GM06990 (cell line): ENCODE results near the gene MYL10.

Source experiments
- DNase-seq: peaks from one replicate; pipeline ENCODE4 v3.0.0-alpha.2; 2011; ENCODE audit not compliant: insufficient read length; ENCODE audit errors: extremely low read depth
- H3K27me3 ChIP-seq: replicated peaks from 2 replicates; pipeline ENCODE4 v1.6.0; 2011; ENCODE audit warnings: low read length; ENCODE audit not compliant: control insufficient read depth, insufficient read depth
- H3K36me3 ChIP-seq: 2 replicates; pipeline ENCODE4 v1.5.1; 2011; ENCODE audit warnings: low read length; ENCODE audit not compliant: control insufficient read depth, insufficient read depth
- H3K4me3 ChIP-seq: replicated peaks from 2 replicates; pipeline ENCODE4 v1.5.1; 2011; ENCODE audit warnings: low read depth, mild to moderate bottlenecking, control low read depth, low read length
- CTCF ChIP-seq: IDR thresholded peaks from 2 replicates; pipeline ENCODE4 v1.5.1; 2011; ENCODE audit warnings: low read length, control low read depth, mild to moderate bottlenecking, inconsistent platforms; ENCODE audit not compliant: insufficient read depth, poor library complexity, severe bottlenecking

The MYL10 gene

DNA sequence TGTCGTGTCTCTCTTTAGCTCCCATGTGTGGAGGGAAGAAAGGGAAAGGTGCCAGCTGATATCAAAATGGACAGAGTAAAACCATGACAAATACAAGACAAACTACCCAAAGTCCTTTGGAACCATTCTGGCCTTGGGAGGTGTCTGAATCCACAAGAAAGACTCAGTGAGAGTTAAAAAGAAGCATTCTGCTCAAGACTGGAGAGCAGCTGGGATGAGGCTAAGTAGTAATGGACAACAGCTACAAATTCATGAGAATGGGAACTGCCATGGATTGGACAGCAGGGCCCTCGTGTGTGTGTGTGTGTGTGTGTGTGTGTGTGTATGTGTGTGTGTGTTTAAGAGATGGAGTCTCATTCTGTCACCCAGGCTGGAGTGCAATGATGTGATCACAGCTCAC, 39.6 kb upstream of the MYL10 start:
- no peak for TF ChIP-seq CTCF
- Histone ChIP-seq H3K36me3 (no peaks in the 10 kb centered on the region), H3K27me3 (no peaks in the 10 kb centered on the region; the same call in 1 of the 2 replicates), H3K4me3 (no peak overlapping the region)
- no peak for DNase-seq

DNA sequence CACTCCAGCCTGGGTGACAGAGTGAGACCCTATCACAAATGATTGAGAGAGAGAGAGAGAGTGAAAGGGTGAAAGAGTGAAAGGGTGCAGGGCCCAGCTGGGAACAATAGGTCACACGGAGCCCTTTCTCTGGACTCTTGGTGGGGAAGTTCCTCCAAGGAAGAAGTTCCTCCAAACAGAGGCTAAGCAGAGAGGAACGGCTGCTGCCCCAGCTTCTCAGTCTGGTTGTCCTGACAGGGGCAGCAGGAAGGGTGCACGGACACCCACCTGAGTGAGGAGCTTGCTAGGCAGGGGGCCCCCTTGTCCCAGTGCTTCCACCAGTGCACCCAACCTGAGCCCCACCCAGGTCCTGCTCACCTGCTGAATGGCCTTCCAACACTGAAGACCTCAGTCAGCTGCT, 38.8 kb upstream of the MYL10 start:
- Histone ChIP-seq H3K36me3 (no peaks in the 10 kb centered on the region), H3K27me3 (no peaks in the 10 kb centered on the region; the same call in 1 of the 2 replicates), H3K4me3 (no peak overlapping the region)
- TF ChIP-seq CTCF = no peak
- DNase-seq = no peak

DNA sequence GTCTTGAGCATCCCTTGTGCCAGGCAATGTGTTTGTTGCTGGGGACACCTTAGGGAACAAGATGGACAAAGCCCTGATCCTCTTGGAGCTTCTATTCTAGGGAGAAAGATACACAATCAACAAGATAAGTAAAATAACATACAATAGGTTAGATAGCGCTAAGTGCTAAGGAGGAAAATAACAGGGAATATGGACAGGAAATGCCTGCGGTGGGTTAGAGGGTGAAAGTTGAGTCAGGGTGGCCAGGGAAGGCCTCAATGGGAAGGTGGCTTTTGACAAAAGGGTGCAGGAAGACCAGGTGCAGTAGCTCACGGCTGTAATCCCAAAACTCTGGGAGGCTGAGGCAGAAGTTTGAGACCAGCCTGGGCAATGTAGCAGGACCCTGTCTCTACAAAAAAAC, 38.3 kb upstream of the MYL10 start:
- Histone ChIP-seq H3K27me3 (no peaks in the 10 kb centered on the region; the same call in 1 of the 2 replicates), H3K36me3 (no peaks in the 10 kb centered on the region), H3K4me3 (no peak overlapping the region)
- TF ChIP-seq CTCF = no peak
- no peak for DNase-seq

- Histone ChIP-seq H3K36me3 (no peaks in the 10 kb centered on the region), H3K4me3 (no peak overlapping the region), H3K27me3 (no peaks in the 10 kb centered on the region; the same call in 1 of the 2 replicates)
- no peak for DNase-seq
- no peak for TF ChIP-seq CTCF
Measured at GRCh38 chr7:101666741-101667140, 37.6 kb upstream of the MYL10 start.

DNA sequence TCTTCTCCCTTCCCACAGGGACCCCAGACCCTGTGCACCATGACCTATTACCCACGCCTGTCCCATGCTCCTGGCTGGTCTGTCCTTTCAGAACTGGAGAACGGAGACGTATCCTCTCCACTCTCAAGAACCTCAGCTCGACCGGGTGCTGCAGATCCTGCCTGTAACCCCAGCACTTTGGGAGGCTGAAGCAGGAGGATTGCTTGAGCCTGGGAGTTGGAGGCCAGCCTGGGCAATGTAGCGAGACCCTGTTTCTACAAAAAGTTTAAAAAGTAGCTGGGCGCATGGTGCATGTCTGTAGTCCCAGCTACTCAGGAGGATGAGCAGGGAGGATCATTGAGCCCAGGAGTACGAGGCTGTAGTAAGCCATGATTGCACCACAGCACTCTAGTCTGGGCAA, 37.2 kb upstream of the MYL10 start:
- no peaks in the 10 kb centered on the region; the same call in 1 of the 2 replicates for H3K27me3 ChIP-seq
- DNase-seq = no peak
- H3K4me3 ChIP-seq = no peak overlapping the region
- TF ChIP-seq CTCF = no peak
- H3K36me3 ChIP-seq = no peaks in the 10 kb centered on the region

GRCh38 chr7:101664893-101665471, 35.9 kb upstream of the MYL10 start:
- DNase-seq = no peak
- no peak for TF ChIP-seq CTCF

More at GRCh38 chr7:101664893-101665471, 35.9 kb upstream of the MYL10 start:
- Histone ChIP-seq H3K27me3 (no peaks in the 10 kb centered on the region; the same call in 1 of the 2 replicates), H3K36me3 (no peaks in the 10 kb centered on the region), H3K4me3 (no peak overlapping the region)
